GM21825 (cell line): ENCODE results near the gene DHX32.

ENCODE experiments used
- ATAC-seq: cut with Tn5 transposase; IDR thresholded peaks from one replicate; pipeline ENCODE4 v1.9.1; 2021; ENCODE audit warnings: mild to moderate bottlenecking, moderate library complexity; ENCODE audit not compliant: unreplicated experiment

Gene DHX32

DNA sequence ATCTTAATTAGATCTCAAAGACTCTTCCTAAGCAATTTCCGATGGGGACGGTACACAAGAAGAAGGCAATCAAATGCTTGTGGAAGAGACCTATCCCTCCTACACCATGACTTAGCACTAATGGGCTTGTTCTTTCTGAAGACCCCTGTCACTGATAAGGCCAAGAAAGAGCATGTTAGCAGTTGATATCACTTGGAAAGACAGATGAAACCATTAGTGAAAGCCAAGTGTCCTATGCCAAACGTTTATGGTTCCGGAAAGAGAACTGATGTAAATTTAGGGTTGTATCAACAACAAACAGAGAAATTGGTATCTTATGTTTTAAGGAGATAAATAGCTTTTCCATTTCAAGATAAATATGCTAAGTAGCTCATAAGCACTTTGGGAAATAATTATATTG, 64.5 kb downstream of the DHX32 start:
- no peak for ATAC-seq

DNA sequence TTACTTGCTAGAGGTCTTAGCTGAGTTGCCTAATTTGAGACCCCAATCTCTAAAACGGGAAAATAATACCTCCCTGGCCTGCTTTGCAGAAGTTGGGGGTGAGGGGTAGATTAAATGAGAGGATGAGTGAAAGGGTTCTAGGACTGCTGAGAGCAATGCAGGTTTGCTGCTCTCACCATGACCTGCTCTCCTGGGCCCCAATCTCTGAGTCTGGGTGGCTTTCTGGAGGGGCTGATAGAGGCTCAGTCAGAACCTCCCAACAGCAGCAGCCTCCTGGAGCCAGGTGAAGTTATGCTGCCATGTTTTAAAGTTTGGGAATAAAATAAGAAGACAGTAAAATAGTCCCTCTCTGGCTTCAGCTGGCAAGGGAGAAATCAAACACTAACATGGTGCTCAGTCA, 65.3 kb downstream of the DHX32 start:
- ATAC-seq: no peak

DNA sequence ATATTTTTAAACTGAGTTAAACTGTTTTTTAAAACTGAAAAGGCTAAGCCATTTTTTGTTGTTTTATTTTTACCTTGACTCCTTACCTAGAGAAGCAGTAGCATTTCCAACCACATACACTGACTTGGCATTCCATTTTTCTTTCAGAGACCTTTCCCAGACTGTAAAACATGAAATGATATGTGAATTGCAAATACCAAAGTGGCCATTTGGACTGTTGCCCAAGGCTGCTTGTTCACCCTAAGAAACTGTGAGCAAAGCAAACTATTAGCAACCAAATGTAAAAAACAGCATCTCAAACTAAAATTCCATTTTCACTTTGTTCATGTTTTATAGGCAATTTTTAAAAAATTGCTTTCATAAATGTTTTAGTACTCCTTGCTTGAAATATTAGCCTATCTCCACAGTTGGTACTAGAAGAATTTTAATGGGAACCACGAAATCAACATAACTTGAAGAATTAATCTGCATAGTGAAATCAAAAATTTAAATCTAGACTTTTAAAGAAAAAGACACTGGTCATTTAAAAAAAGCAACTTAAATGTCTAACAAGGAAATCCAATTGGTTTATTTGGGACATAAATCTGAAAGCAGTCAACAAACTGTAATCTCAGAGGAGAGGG, 68.9 kb downstream of the DHX32 start:
- no peak for ATAC-seq

DNA sequence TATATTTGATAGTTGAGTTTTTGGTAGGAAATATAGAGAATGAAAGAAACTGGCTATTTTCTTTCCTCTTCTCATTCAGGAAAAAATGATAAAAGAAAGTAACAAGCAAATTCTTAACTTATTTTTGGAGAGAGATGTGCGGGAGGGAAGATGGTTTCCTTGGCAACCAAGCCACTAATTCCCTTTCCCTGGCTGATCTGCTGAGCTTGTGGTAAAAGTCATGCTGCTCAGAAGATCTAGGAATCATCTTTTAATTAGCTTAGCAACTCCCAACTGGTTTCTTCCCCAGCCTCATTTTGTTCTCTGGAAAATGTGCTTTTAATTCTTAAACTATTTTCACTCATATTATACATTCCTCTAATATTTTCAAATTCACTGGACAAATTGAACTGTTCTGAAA, 69.8 kb downstream of the DHX32 start:
- no peak for ATAC-seq

DNA sequence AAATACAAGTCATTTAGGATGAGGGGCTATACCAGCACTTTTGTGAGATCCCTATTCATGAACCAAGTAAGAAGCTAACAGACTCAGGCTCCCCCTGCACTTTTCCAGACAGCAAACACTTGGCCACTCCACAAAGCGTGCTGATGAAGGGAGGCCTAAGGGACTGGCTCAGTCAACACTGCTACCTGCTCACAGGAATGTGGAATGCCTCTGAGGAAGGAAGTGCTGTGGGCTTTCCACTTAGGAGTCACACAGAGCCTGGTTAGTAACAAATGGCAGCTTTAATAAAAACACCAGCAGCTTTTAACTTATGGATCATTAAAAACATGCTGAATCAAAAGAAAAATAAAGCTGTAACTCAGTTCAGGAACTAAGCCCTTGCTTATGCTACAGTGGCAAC, 73.0 kb downstream of the DHX32 start:
- ATAC-seq: no peak

DNA sequence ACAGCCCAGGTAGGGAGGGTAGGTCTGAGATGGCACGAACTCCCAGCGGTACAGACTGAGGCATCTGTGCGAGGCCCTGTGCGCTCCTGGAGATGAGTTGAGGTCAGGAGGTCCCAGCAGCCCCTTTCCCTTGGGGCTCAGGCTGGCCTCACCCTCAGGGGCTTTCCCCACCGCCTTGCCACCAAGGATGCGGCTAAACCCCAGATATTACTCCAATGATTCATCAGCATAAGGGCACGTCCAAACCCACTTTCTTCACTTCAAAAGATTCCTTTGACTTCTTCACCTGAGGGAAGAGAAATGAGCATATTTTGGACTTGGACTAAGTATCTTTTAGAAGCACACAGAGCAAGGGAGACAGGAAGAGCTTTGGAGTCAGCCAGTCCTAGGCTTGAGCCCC, 78.4 kb downstream of the DHX32 start:
- ATAC-seq: no peak

DNA sequence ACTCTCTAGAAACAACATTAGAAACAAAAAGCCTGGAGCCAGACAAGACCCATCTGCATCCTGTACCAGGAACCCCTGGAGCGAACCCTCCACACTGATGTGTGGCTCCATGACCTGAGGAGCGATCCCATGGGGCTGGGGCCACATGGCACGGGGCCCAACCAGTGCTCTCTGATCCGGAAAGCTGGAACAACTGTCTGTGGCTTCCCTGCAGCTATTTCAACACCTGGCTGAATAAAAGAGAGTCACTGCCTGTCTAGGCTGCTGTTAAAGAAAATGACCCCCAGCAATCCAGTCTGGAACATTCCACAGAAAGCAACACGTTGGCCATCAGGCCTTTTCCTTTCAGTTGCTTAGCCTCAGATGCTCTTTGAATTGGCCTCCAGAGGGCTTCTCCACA, 79.0 kb downstream of the DHX32 start:
- ATAC-seq: no peak

DNA sequence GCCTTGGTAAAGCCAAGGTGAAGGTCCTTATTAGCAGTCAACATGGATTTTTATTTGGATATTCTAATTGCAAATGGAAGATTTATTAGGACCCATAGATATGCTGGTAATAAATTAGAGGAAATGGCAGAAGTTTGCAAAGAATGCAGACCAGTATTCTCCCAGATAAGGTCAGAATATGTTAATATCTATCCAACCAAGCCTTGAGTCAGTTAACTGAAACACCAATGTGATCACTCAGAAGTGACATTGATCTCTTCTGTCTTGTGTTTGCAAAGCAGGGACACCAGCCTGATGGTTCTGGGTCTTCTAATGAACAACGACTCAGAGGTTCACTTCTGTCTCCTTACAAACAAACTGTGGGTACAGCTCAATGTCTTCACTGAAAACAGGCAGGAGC, 79.5 kb downstream of the DHX32 start:
- ATAC-seq: no peak

DNA sequence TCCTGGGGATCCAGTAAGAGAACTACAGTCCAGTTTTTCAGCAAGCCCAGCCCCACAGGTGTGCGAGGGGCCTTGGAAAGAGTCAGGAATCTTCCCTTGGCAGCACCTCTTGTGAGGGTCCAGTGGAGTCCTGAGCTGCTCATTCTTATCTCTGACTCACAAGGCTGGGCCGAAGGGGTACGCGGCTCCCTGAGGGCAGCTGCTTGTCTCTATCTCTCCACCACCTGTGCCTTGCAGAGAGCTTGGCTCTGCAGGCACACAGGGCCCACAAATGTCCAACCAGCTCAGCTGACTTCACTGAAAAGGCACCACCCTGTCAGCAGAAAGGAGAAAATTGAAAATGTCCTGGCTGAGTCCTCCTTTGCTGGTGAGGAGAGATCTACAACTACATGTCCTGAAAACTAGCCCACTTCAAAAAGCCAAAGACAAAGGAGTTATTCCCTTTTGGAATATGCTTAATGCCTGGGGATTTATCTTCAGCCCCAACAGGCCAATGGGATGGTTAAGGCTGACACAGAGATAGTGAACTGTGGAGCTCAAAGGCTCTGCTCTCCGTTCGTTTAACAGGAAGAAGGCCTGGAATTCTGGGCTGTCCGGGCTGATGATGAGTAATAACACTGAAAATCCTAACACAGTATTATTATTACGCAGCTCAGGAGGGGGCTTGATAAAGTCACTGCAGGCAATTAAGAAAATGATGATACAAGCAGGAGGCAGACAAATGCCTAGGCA, 81.5 kb downstream of the DHX32 start:
- no peak for ATAC-seq

DNA sequence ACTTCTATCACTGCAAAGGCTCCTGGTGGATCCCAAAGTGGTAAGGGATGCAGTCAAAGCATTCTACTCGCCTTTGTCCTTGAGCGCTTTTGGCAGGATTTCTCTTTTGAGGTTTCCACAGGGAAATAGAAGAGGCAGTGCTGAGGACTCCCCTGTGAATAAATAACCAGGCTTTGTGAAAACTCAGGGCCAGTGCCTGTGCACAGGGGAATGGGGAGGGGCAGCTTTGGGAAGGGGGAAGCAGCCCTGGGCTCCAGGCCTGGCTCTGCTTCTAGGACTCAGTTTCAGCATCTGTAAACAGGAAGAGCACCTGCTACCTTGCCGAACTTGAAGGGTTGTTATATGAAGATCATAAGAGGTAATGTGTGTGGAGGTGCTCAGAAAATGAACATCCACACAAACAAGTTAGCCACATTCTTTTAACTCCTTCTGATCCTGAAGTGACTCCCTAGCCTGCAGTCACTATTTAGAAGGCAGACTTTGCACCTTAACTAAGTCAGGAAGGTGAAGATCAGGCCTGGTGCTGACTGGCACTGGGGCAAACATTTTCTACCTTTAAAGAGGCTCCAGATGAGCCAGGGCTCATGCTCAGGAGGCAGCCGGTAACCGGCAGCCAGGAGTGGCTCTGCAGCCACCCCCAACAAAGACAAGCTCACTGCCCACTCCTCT, 83.0 kb downstream of the DHX32 start:
- no peak for ATAC-seq

DNA sequence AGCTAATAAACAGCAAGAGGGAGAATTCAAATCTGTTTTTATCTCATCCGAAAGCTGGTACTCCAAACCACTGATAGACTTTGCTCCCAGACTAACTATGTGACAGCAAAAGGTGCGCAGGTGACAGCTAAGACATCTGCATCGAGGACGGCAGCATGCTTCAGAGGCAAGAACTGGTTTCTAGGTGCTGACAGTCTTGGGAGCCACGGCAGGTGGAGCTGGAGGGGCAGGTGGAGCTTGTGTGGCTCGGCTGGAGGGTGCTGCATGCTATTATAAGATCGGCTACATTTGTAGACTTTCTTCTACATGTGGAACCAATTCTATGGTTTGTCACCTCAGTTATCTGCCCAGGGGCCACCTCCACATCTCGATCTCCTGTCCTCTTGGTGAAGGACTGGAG, 83.7 kb downstream of the DHX32 start:
- ATAC-seq: no peak

DNA sequence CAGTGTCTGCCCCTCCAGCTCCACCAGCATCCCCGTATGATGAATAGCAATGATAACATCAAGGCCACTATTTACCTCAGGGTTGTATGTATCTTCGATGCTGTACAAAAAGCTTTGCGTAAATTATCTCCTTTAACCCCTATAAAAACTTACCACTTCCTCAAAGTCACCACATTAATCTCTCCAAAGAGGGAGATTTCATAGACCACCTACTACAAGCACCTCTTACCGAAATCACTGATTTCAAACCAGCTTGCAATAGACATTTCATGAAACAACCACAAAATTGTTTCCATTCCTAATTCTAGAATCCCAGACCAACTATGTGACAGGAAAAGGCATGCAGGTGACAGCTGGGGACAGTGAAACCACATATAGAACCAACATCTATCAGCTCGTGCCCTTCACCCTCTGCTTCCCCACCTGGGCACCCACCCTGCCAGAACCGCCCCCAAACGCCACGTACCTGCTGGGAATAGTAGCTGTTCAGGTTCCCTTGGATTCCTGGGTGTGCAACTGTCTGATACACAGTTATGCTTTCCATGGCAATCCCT, 85.4 kb downstream of the DHX32 start:
- ATAC-seq: no peak

DNA sequence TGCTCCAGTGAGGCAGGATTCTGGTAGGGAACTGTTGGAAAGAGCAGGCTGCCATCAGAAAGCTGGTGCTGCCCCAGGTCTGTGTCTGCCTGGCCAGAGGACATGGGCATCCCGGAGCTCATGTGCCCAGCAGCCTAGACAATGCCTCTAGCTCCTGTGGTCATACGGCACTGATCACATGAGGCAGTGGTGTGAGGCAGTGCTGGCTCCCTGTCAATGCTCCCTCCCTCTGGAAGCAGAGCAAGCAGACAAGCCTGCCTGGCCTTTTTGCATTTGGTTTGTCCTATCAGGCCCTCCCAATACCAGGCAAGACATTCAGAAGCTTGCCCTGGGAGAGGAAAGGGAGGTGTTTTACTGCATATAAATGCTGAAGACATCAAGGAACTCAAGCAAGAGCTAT, 86.0 kb downstream of the DHX32 start:
- no peak for ATAC-seq

DNA sequence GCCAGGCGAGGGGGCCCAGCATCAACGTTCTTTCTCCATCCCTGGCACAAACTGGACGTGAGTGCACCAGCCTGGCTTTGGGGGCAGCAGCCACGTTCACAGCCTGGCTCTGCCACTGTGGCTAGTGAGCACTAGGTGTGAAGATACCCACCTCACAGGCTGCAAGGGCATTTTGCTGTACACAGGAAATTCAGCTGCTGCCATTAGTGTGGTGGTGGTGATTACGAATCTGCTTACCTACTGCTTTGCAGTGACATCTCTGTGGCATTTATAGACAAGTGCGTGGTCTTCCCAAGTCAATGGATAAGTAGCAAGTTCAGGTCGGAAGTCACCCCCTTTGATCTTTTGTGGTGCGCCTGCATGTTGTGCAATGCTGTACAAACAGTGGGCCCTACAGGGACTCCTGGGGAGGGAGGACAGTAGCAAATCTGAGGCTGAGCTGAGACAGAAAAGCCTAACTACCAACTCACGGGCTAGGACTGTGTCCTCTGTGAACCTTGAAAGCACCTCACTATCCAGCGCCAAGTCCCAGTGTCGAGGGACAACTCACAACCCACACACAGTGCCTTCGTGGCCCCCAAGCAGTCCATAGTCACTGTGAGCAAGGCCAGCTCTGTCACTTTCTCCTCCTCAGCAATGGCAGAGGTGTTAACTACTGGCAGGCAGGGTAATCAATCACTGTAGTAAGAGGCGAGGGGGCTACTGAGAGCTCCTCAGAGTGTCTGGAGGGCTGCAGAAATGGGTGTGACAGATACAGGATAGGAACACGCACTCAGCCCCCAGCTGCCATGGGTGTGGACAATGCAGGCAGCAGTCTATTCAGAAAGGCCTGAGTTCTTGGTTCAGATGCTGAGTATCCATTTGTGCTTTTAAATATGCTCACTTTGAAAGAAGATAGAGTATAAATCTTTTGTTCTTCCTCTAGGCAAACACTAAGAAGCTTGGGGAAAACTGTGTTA, 88.5 kb downstream of the DHX32 start:
- no peak for ATAC-seq

DNA sequence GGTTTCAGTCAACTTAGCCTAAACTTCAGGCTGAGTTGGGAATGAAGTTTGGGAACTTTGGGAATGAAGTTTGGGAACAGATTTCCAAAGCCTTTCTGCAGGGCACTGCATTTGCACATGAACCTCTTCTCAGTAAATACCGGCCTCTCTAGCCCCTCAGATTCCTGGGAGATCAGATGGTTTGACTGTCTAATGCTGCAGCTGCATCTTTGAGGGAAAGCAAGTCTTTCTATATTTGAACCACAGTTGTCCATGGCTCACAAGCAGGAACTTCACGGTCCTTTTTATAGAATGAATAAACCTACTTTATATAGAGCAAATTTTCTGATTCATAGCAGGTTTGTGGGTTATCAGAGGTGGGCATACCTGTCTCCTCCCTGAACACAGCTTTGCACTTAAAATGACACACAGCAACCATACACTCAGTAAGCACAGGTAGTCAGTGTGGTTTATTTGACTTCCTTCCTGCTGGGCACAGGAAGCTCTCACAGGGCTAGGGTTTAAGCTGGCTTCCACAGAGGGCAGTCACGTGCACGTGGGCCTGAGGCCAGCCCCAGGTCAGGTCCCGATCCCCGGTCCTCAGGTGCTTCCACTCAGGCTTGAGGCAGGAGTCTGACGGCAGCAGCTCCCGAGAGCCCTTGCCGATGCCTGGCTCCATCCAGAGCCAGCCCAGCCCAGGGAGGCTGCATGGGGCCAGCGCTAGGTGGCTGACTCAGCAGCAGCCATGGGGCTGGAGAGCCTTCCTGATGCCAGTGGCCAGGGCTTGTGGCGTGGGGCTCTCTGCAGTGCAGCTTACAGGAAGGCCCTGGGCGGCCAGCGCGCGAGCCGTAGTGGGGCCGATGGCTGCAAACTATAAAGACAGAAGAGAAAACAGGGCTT, 92.7 kb downstream of the DHX32 start:
- no peak for ATAC-seq
